GM12891 (cell line): ENCODE results near the gene IQCF5.

ENCODE experiments used
- POLR2A ChIP-seq: IDR thresholded peaks from 2 replicates; pipeline ENCODE4 v1.6.1; 2011; ENCODE audit warnings: low read depth, low read length, control low read depth
- POLR2AphosphoS5 ChIP-seq: IDR thresholded peaks from 2 replicates; pipeline ENCODE4 v1.6.1; 2011; ENCODE audit warnings: low read depth, low read length, control low read depth
- POU2F2 ChIP-seq: IDR thresholded peaks from 2 replicates; pipeline ENCODE4 v1.6.1; 2011; ENCODE audit warnings: low read depth, mild to moderate bottlenecking, control low read depth, low read length, moderate library complexity
- SPI1 ChIP-seq: IDR thresholded peaks from 2 replicates; pipeline ENCODE4 v1.6.1; 2011; ENCODE audit warnings: low read depth, low read length, control low read depth
- TAF1 ChIP-seq: IDR thresholded peaks from 2 replicates; pipeline ENCODE4 v1.6.1; 2011; ENCODE audit warnings: low read depth, low read length, control low read depth

GRCh38 chr3:51874411-51874810 lies 990 bp downstream of the IQCF5 start:
- no peak for TF ChIP-seq POU2F2
- TF ChIP-seq POLR2A, result no peak
- TF ChIP-seq SPI1, result no peak
- no peak for TF ChIP-seq POLR2AphosphoS5
- no peak for TF ChIP-seq TAF1
